ENCODE results near the gene GJB3. TPM values are rescaled to one million over a fixed set of nuclear protein-coding genes. Genes with fewer than 3 reads are reported as not detected.

Gene GJB3
- total RNA-seq, 1 experiment from 2014 or later, result not detected

DNA sequence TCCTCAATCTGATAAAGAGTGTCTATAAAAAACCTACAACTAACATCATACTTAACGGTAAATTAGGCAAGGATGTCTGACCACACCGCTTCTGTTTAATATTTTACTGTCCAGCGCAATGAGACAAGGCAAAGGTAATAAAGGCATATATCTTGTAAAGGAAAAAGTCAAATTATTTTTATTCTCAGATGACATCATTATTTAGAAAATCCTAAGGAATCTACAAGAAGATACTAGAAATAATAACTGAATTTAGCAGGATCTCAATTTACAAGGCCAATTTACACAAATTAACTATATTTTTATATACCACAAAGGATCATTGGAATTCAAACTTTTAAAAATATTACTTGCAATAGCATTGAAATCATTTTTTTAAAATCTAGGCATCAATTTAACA lies 41.2 kb downstream of the GJB3 start:
- no peak for DNase-seq (ENCODE audit: low read depth)

- no peak for DNase-seq (ENCODE audit: low read depth)
Observed at GRCh38 chr1:34824817-34825454, 43.9 kb downstream of the GJB3 start.

GRCh38 chr1:34825455-34826091 lies 44.6 kb downstream of the GJB3 start:
- DNase-seq (ENCODE audit: low read depth), result no peak

DNA sequence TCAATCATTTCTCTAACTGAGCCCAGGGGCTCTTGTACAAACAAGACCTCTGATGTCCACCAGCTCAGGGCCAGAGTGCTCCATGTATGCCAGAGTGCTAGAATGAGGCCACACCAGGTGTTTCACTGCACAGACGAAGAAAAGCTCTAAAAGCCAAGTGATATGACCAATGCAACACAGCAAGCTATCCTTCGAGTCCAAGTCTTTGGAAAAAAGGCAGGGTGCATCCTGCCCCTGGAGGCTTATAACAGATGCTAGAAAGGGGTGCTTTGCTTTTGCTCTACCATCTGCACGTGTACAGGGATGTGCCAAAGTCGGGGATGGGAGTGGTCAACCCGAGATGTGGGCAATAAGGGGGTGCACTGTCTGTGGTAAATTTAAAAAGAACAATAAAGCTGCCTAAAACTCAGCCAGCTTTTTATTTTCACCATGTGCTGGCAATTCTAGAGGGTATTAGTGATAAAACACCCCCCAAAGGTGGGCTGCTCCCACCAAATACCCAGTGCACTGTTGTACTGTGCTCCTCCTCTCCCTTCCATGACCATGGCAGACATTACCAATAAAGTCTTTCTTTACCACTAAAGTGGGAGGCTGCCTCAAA lies 46.4 kb downstream of the GJB3 start:
- DNase-seq (ENCODE audit: low read depth), result no peak

- DNase-seq (ENCODE audit: low read depth), result no peak
Observed at GRCh38 chr1:34828611-34829010, 47.6 kb downstream of the GJB3 start.

DNA sequence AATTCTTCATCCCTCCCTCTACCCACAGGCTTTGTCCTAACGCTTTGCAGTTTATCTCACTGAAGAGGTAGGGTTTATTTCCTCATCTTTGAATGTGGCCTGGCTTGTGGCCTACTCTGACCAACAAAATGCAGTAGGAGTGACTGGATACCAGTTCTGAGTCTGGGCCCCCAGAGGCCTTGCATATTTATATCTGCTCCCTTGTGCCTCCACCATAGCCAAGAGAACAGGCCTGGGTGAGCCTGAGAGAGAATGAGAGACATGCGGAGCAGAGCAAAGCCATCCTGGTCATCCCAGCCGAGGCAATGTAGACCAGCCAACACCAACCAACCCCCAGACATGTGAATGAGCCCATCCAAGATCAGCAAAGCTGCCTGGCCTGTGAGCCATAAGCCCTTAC lies 48.2 kb downstream of the GJB3 start:
- DNase-seq (ENCODE audit: low read depth), result no peak

- no peak for DNase-seq (ENCODE audit: low read depth)
Observed at GRCh38 chr1:34831721-34832246, 50.8 kb downstream of the GJB3 start.

GRCh38 chr1:34833711-34834110 lies 52.7 kb downstream of the GJB3 start:
- no peak for DNase-seq (ENCODE audit: low read depth)

Other genes starting within 250 kb of the GJB3 start
- not detected in 2 replicates for gene GJB5, start 26.2 kb upstream of the GJB3 start, total RNA-seq (2014; rRNA removed)
- gene GJB4, start 21.5 kb upstream of the GJB3 start, total RNA-seq (2014; rRNA removed), result not detected in 2 replicates
- gene GJA4, start 11.8 kb downstream of the GJB3 start, total RNA-seq (2014; rRNA removed), result not detected in 2 replicates
- 36.4 and 37.5 TPM in 2 replicates for gene SMIM12, start 78.5 kb downstream of the GJB3 start, total RNA-seq (2014; rRNA removed)
- gene DLGAP3, start 148.4 kb downstream of the GJB3 start, total RNA-seq (2014; rRNA removed), result 0.06 TPM in 1 of 2 replicates, not detected in the other
- gene TMEM35B, start 204.1 kb downstream of the GJB3 start, total RNA-seq (2014; rRNA removed), result 42.6 and 42.7 TPM in 2 replicates